ENCODE data around the gene PLA2G3. TPM values are rescaled to one million over a fixed set of nuclear protein-coding genes. Genes with fewer than 3 reads are reported as not detected.

The PLA2G3 gene
- total and polyA plus RNA-seq, 2 of the 8 experiments (the other 6 are each of a cell fraction or from before 2014, with no cell fraction given): 18.1 to 25.9 TPM

DNA sequence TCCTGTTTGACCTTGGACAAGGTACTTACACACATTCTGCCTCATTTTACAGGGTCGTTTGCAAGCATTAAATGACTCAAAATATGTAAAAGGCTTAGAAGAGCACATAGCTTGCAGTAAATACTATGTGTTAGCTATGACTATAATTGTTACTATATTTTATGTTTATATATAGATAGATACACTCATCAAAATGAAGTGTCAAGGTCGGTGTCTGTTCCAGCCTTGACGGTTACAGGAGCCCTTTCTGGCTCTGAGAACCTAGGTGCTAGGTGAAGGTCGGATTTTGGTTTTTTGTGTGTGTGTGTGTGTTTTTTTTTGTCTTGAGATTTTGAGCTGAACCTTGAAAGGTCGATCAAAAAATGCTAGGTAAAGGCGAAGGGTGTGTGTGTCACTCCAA lies 47.3 kb upstream of the PLA2G3 start:
- H3K56ac ChIP-seq (replicated peaks; ENCODE audit: insufficient read length, low read depth, low read length): no peak overlapping the region
- no peak overlapping the region for H3K4ac ChIP-seq (replicated peaks; ENCODE audit: insufficient read length, low read depth, low read length)
- H3K18ac ChIP-seq (ENCODE audit: extremely low read depth, low read length): no peak overlapping the region
- H3K4me2 ChIP-seq (ENCODE audit: insufficient read depth in 1 of 2, low read depth in 2 of 2, low read length in 2 of 2): no peak overlapping the region
- H3K36me3 ChIP-seq (ENCODE audit: control insufficient read depth in 2 of 4, insufficient read depth in 4 of 4, low read length in 3 of 4): peaks cover 0 to 6% (median 1%) of the 10 kb centered on the region in 4 experiments; a peak in 3 of 8 replicates
- H2BK20ac ChIP-seq (ENCODE audit: low read length): no peak overlapping the region
- no peak overlapping the region for H2AK5ac ChIP-seq (ENCODE audit: low read depth, low read length)
- H3K14ac ChIP-seq (ENCODE audit: insufficient read length): no peak overlapping the region
- CTCF ChIA-PET (ENCODE audit: partially characterized antibody): interaction anchor here (0.7 to 1.5 kb wide), 4 partner anchors 12 to 24 kb away, joined by 3 to 6 read pairs (median 3); partner anchors contain the start of gene LIMK2
- POLR2A ChIA-PET (ENCODE audit: partially characterized antibody): interaction anchor here (0.6 to 1.8 kb wide), 2 partner anchors 24 to 532 kb away, joined by 3 to 4 read pairs; partner anchors contain the start of gene LIMK2
- H4K20me1 ChIP-seq (replicated peaks in 1 of 2; ENCODE audit: control insufficient read depth in 1 of 2, insufficient read depth in 2 of 2, low read length in 2 of 2): peaks cover 0 to 1% of the 10 kb centered on the region in 2 experiments
- H2BK12ac ChIP-seq (ENCODE audit: low read depth, low read length): no peak overlapping the region
- no peak overlapping the region for H3K27ac ChIP-seq (ENCODE audit: low read depth, low read length)
- no peak overlapping the region for H2BK15ac ChIP-seq (ENCODE audit: low read length)
- H3K4me1 ChIP-seq (replicated peaks in 1 of 4; ENCODE audit: control insufficient read depth in 3 of 4, insufficient read depth in 4 of 4, low read length in 3 of 4): no peaks in the 10 kb centered on the region
- DNase-seq (ENCODE audit: low read depth in 1 of 2, low spot score in 2 of 2): no peak
- H3K9me3 ChIP-seq (ENCODE audit: insufficient read depth in 2 of 2, low read depth in 1 of 2, low read length in 1 of 2): peaks cover 0 to 10% of the 10 kb centered on the region in 2 experiments; a peak in 1 of 4 replicates
- H3K9ac ChIP-seq (replicated peaks in 1 of 4; ENCODE audit: extremely low read depth in 1 of 4, low read depth in 3 of 4, low read length in 3 of 4): no peak overlapping the region
- H3K4me3 ChIP-seq (ENCODE audit: extremely low read depth in 1 of 4, insufficient read depth in 2 of 4, low read depth in 3 of 4, low read length in 4 of 4): no peak overlapping the region
- no peak overlapping the region for H4K8ac ChIP-seq (ENCODE audit: extremely low read depth, insufficient read depth, low read length)
- H4K91ac ChIP-seq (replicated peaks; ENCODE audit: insufficient read length, low read length): no peak overlapping the region
- no peak overlapping the region for H3K23ac ChIP-seq (ENCODE audit: insufficient read length)
- H2AFZ ChIP-seq (ENCODE audit: low read length): no peak overlapping the region
- H3K27me3 ChIP-seq (replicated peaks in 1 of 4; ENCODE audit: control insufficient read depth in 3 of 4, extremely low read depth in 1 of 4, insufficient read depth in 3 of 4, low read length in 3 of 4): no peaks in the 10 kb centered on the region
- 87% methylated on average over 6 of the region's 6 CpGs; no CpG with 5 or more reads in 1 of the 2 experiments for WGBS, 2 experiments (ENCODE audit: extremely low coverage in 1 of 2, insufficient coverage in 1 of 2, insufficient read length in 1 of 2, insufficient replicate concordance in 2 of 2, low coverage in 1 of 2, low lambda C conversion rate in 2 of 2, missing lambda C conversion rate in 1 of 2)
- no peaks in the 10 kb centered on the region for H3K23me2 ChIP-seq (ENCODE audit: low read depth, low read length)
- no peak overlapping the region for H4K5ac ChIP-seq (ENCODE audit: insufficient read length, low read depth, low read length)
- H3K79me1 ChIP-seq (ENCODE audit: low read depth, low read length): no peaks in the 10 kb centered on the region
- H3K79me2 ChIP-seq (ENCODE audit: control insufficient read depth in 1 of 2, insufficient read depth in 2 of 2, low read length in 2 of 2): no peaks in the 10 kb centered on the region; a peak in 1 of 4 replicates
- H2BK120ac ChIP-seq (replicated peaks; ENCODE audit: low read depth, low read length): no peak overlapping the region
- no peak overlapping the region for H2BK5ac ChIP-seq (ENCODE audit: low read depth, low read length)
- FAIRE-seq: no peak
- TF ChIP-seq SIN3A (conservative IDR thresholded peaks at IDR 0.05 in 1 of 2, IDR thresholded peaks at IDR 0.05 in 1 of 2; ENCODE audit: low read depth in 1 of 2, low read length in 2 of 2) (no peak), CEBPB (IDR thresholded peaks at IDR 0.05; ENCODE audit: low read depth, low read length) (no peak), FOSL1 (IDR thresholded peaks at IDR 0.05; ENCODE audit: insufficient read depth, low read depth, low read length) (no peak), POLR2A (IDR thresholded peaks at IDR 0.05; ENCODE audit: control extremely low read depth in 1 of 2, low read depth in 2 of 2, low read length in 2 of 2) (no peak), YY1 (IDR thresholded peaks at IDR 0.05; ENCODE audit: low read depth, low read length) (no peak), BACH1 (IDR thresholded peaks at IDR 0.05; ENCODE audit: low read length) (no peak), SAP30 (IDR thresholded peaks at IDR 0.05; ENCODE audit: insufficient read depth, insufficient replicate concordance, low read length) (no peak), RFX5 (IDR thresholded peaks at IDR 0.05; ENCODE audit: borderline replicate concordance, low read depth, low read length) (no peak), KDM1A (IDR thresholded peaks at IDR 0.05; ENCODE audit: borderline replicate concordance, low read length) (no peak), RAD21 (IDR thresholded peaks at IDR 0.05 in 1 of 2, conservative IDR thresholded peaks at IDR 0.05 in 1 of 2; ENCODE audit: low read depth in 2 of 2, low read length in 2 of 2) (no peak), RNF2 (IDR thresholded peaks at IDR 0.05; ENCODE audit: borderline replicate concordance, low read depth, low read length, missing control alignments, poor library complexity, severe bottlenecking) (no peak), CBX5 (IDR thresholded peaks at IDR 0.05; ENCODE audit: low read depth, low read length) (no peak)
- TF ChIP-seq, protein P1, sequence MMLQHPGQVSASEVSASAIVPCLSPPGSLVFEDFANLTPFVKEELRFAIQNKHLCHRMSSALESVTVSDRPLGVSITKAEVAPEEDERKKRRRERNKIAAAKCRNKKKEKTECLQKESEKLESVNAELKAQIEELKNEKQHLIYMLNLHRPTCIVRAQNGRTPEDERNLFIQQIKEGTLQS (IDR thresholded peaks at IDR 0.05; ENCODE audit: insufficient read depth, low read depth, low read length): no peak

Data from H1 (cell line).